Measurements from ENCODE around the gene KDM5C. TPM values are rescaled to one million over a fixed set of nuclear protein-coding genes. Genes with fewer than 3 reads are reported as not detected.

KDM5C gene
- total and polyA plus RNA-seq, 11 donors: 23.8 to 67.2 (median 34.3) TPM

DNA sequence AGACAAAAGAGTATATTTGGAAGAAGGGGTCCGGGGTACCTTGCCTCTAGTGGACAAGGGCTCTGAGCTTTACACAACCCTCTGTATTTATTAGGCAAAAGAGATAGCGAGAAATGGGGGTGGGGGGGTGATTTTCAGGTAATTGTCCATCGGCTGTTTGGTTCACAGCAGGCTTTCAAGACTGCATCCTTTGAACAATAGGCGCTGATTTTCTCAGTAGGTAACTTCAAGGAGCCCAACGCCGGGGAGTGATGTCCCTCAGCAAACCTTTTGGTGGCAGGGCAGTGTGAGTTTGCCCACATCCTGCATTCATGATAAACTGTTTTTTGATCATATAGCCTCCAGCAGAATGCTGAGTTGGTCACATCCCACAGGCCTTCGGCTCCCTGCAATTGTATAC lies 61.6 kb downstream of the KDM5C start:
- no peaks in the 10 kb centered on the region for H3K36me3 ChIP-seq
- H3K4me1 ChIP-seq: no peaks in the 10 kb centered on the region
- TF ChIP-seq POLR2A (IDR thresholded peaks at IDR 0.05) (no peak), CTCF (IDR thresholded peaks at IDR 0.05) (no peak)
- intact Hi-C loops (cut with DNase I): no loop called here
- DNase-seq: no peak
- H3K27ac ChIP-seq: no peak overlapping the region
- H3K4me3 ChIP-seq: no peak overlapping the region
- H3K27me3 ChIP-seq: peaks cover 0 to 5% (median 0%) of the 10 kb centered on the region in 9 donors
- 81 to 90% (median 88%) methylated on average over 7 of the region's 7 CpGs for WGBS, 4 donors
- H3K9me3 ChIP-seq: no peaks in the 10 kb centered on the region
- ATAC-seq: no peak

DNA sequence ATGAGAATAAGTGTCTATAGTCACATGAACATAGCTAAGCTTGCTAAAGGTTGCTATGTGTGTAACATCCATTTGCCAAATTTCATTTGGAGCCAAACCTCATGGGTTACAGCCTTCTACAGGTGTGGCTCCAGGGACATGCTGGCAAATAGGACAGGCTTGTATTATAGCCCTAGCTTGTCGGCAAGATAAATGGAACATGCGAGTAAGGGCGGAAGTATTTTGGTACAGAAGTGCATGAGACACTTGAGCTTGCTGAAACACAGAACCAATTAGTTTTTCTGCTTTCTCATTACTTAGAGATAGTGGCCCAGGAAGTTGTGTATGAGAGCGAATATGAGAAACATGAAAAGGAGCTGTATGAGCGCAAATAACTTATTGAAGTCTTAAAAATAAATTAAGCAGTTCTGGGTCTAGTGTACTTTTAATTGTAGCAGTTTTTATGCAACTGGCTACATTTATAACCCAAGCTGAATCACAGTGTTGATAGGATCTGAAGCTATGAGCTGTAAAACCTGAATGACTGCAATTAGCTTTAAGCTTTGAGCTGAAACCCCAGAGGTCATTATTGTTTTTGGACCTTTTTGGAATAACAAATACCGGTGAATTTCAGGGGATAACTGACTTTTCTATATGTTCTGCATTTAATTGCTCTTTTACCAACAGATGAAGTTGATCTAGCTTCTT lies 64.6 kb downstream of the KDM5C start:
- no peaks in the 10 kb centered on the region for H3K4me1 ChIP-seq
- DNase-seq (no peak), ATAC-seq (no peak)
- H3K36me3 ChIP-seq: no peaks in the 10 kb centered on the region
- no peak for TF ChIP-seq CTCF (IDR thresholded peaks at IDR 0.05)
- no peak for TF ChIP-seq POLR2A (IDR thresholded peaks at IDR 0.05)
- WGBS, 4 donors: 65 to 87% (median 77%) methylated on average over 6 of the region's 6 CpGs
- peaks cover 0 to 5% (median 0%) of the 10 kb centered on the region in 9 donors for H3K27me3 ChIP-seq
- intact Hi-C loops (cut with DNase I): no loop called here
- H3K27ac ChIP-seq: no peak overlapping the region
- H3K9me3 ChIP-seq: no peaks in the 10 kb centered on the region
- no peak overlapping the region for H3K4me3 ChIP-seq

DNA sequence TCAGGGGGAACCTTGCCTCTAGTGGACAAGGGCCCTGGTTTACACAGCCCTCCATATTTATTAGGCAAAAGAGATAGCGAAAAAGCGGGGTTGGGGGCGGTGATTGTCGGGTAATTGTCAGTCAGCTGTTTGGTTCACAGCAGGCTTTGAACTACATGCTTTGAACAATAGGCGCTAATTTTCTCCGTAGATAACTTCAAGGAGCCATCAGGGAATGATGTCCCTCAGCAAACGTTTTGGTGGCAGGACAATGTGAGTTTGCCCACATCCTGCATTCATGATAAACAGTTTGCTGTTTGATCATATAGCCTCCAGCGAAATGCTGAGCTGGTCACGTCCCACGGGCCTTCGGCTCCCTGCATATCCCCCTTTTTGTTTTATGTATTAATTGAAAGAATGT lies 65.8 kb downstream of the KDM5C start:
- Histone ChIP-seq H3K36me3 (no peaks in the 10 kb centered on the region), H3K4me1 (no peaks in the 10 kb centered on the region), H3K27me3 (peaks cover 0 to 5% (median 0%) of the 10 kb centered on the region in 9 donors), H3K9me3 (no peaks in the 10 kb centered on the region), H3K4me3 (no peak overlapping the region), H3K27ac (no peak overlapping the region)
- 81 to 89% (median 84%) methylated on average over 11 of the region's 11 CpGs for WGBS, 4 donors
- intact Hi-C loops (cut with DNase I): no loop called here
- ATAC-seq (no peak), DNase-seq (no peak)
- TF ChIP-seq POLR2A (IDR thresholded peaks at IDR 0.05): no peak
- no peak for TF ChIP-seq CTCF (IDR thresholded peaks at IDR 0.05)

DNA sequence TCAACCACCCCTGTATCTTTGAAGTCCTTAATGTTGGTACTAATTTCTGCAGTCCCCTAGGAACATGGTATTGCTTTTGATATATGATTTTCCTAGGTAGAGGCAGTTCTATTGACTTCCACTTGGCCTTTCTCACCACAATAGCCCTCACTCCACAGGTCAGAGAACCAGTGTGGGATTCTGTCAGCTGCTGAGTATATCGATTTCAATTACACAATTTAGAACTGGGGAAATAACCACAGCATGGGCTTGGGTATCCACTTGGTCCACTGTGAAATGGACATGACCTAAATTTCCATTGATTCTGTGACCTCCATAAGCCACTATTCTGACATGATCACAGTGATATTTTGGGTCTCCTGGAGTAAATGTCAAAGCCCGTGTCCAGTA lies 68.8 kb downstream of the KDM5C start:
- no peak for TF ChIP-seq CTCF (IDR thresholded peaks at IDR 0.05)
- TF ChIP-seq POLR2A (IDR thresholded peaks at IDR 0.05): no peak
- intact Hi-C loops (cut with DNase I): no loop called here
- no peak for ATAC-seq

More for the DNA sequence above, 68.8 kb downstream of the KDM5C start:
- H3K36me3 ChIP-seq: no peaks in the 10 kb centered on the region
- DNase-seq: no peak
- H3K9me3 ChIP-seq: no peaks in the 10 kb centered on the region
- no peak overlapping the region for H3K4me3 ChIP-seq
- 86 to 92% (median 88%) methylated on average over 2 of the region's 2 CpGs for WGBS, 4 donors
- no peaks in the 10 kb centered on the region for H3K4me1 ChIP-seq
- H3K27me3 ChIP-seq: no peaks in the 10 kb centered on the region
- H3K27ac ChIP-seq: no peak overlapping the region

Data from heart left ventricle (tissue), 16 donors.